NCI-H2107 treated with DMSO at 0.1 percent for 48 hours (cell line): ENCODE data around the gene RBM6.
"Not testable (repeated sequence)": the region's sequence is repeated elsewhere in the genome, so short reads cannot be mapped to it uniquely, and the experiment has no call there.

ENCODE experiments used
- DNase-seq: peaks from one replicate; lab custom pipeline; 2025; ENCODE audit not compliant: unreplicated experiment; lab: John Stamatoyannopoulos, UW

RBM6 gene

DNA sequence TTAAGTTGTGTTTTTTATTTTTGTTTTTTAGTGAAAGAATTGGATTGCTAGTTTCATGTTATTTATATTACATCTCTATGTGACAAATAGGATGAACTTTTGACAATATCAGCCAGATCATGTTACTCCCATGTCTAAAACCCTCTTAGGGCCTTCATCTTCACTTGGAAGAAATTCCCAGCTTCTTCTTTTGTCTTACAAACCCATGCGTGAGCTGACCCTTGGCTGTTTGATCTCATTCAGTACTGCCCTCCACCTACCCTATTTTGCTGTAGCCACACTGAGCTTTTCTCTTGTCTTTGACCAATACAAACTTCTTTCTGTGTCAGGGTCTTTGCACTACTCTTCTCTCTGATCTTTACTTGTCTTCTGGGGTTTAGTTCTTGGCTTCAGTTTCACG, 37.0 kb downstream of the RBM6 start:
- DNase-seq = no peak

DNA sequence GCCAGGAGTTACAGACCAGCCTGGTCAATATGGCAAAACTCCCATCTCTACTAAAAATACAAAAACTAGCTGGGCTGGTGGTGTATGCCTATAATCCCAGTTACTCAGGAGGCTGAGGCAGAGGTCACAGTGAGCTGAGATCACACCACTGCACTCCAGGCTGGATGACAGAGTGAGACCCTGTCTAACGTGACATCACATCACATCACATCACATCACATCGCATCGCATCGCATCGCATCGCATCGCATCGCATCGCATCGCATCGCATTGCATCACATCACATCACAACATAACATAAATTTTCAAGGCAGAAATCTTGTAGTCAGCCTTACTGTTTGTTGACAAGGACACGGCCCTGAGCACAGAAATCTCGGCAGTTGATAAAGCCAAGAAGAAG, 44.4 kb downstream of the RBM6 start:
- DNase-seq = no peak

DNA sequence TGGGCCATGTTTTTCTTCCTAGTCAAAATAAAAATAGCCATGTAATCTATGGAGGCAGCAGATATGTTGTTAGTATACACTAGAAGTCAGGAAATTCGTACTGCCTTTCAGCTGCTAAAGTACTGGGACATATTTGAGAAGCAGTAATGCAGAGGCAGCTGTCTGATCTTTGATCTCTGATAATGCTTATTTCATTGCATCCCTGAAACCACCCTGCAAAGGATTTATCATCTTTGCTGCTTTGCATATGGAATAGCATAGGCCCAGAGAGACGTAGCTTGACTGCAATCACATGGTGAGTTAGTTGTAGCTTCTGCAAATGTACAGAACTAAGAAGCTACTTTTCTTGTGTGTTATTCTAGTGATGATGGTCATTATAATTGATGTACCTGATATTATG, 52.4 kb downstream of the RBM6 start:
- no peak for DNase-seq

DNA sequence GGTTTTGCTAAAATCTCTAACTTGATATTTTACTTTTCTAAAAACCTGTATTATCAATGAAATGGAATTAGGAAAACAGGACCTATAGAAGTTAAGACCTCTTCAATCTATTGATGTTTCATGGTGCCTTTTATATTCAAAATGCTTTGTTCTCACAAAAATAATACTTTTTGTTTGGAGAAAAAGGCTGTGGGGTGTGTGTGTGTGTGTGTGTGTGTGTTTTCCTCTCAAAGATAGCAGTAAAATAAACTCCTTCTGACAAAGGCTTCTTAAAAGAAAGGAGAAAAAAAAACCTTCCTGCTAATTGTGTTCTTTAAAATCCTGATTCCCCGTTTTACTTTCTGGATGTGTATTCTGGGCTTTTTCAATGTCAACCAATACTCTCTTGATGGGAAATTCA, 54.5 kb downstream of the RBM6 start:
- DNase-seq = no peak

DNA sequence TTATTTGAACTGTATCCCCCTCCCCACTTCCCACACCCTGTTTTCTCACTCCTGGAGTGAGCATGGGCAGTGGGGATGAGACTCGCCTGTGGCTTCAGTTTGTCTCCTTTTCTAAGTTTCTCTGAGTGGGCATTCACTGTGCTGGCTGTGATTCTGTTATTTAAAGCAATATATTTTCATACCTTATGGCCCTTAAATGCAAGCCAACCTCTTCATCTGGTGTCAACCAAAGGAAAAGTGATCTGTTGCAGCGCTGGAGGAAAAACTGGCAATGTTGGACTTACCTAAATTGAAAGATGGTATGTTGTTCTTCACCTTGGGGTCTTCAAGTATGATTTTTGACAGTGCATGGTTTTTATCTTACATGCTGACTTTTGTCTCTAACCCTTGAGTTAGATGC, 56.1 kb downstream of the RBM6 start:
- DNase-seq = no peak

DNA sequence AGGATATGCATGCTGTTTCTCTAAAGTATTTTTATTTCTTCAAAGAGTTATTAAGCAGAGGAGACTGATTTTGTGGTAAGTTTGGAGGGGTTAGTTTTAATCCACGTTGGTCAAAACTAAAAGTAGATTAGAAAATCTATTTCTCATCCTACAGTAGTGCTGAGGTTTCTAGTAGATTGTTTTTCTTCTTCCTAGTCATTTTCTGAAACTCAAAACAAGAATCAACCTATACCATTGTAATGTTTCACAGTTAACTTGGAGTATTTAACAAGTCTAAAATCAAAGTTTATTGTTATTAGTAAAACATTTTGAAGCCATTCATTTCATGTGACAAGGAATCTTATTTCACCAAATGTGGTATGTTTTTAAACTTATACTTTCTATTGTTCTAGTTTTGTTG, 57.9 kb downstream of the RBM6 start:
- no peak for DNase-seq

DNA sequence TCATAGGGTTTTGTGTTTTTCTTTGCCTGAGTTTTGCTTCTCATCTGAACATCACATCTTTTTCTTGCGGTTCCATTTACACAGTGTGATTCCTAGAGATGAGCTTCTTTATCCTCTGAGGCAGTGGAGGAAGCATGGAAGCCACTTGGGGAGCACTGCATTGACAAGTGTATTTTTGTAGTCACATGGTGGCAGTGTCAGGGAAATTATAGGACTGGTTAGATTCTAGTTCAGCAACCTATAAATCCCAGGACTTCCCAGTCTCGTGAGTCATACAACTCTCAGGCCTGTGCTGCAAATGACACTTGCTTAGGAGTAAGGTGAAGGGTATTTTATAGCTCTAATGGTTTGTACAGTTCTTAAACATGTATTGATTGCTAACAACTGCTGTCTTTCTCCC, 58.4 kb downstream of the RBM6 start:
- no peak for DNase-seq

DNA sequence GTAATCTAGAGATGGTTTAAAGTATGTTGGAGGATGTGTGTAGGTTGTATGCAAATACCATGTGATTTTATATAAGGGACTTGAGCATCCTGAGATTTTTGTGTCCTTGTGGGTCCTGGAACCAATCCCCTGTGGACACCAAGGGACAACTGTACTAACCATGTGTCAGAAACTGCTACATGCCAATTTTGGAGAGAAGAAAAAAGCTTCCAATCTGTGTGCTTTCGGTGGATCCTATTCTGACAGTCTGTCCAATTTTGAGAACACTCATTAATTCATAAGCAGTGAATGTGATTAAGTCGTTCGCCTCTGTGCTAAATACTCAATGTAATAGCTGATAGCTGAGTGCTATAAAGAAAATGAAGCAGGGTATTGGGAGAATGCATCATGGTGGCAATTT, 61.6 kb downstream of the RBM6 start:
- no peak for DNase-seq

DNA sequence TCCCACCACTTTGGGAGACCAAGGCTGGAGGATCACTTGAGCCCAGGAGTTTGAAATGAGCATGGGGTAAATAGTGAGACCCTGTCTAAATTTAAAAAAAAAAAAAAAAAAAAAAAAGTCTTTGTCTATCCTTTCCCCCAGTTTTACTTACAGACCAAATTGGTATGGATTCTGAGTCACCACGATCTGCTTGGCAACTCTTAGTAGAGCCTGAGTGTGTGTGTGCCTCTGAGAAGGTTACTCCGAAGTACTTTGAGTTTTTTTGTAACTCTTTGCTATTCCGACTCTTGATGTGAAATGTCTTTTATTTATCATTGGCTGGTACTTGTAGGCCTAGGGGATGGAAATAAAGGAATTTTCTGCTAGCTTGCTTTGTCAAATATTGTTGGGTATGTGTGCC, 63.3 kb downstream of the RBM6 start:
- no peak for DNase-seq

DNA sequence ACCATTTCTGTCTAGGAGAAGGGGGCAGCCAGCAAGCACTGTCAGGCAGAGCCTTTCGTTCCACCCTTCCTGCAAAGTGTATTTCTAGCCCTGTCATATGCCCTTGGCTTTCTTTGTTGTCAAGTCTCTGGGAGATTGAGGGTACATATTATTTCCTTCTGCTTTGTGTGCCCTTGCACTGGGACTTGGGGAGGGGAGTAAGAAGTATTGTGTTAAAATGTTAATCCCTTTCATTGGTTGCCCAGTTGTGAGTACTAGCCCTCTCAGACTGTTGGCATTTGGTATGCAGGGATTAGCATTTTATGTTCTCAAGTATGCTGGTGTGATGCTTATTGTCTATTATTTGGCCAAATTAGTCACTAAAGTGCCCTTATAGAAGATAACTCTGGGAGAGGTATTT, 63.9 kb downstream of the RBM6 start:
- no peak for DNase-seq

DNA sequence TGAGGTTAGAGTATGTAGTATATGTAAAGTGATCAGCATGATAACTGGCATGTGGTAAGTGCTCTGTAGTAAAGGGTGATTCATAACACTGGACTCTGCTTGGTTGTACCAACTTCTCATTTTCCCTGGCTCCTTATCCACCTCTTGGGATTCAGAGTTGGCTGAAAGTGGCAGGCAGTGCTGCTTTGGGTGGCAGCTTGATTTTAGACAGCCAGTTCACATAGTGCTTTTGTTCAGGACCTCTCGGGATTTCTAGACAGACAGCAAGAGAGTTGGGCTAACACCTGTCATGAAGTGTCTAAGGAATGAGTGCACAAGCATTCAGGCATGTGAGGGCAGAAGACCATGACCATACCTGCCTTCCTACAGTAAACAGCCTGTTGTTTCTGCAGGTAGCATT, 69.0 kb downstream of the RBM6 start:
- DNase-seq = peak; percentile 37

DNA sequence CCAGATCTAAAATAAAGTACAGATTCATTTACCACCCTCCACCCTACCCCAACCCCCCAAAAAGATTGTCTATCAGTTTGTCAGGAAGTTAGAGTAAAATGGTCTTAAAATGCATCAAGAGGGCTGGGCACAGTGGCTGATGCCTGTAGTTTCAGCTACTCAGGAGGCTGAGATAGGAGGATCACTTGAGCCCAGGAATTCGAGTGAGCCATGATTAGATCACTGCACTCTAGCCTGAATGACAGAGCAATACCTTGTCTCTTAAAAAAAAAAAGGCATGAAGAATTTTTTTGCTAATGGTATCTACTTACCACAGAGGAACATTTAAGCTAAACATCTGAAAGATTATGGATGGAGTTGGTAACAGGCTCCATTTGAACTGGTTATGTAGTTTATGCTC, 71.0 kb downstream of the RBM6 start:
- no peak for DNase-seq

DNA sequence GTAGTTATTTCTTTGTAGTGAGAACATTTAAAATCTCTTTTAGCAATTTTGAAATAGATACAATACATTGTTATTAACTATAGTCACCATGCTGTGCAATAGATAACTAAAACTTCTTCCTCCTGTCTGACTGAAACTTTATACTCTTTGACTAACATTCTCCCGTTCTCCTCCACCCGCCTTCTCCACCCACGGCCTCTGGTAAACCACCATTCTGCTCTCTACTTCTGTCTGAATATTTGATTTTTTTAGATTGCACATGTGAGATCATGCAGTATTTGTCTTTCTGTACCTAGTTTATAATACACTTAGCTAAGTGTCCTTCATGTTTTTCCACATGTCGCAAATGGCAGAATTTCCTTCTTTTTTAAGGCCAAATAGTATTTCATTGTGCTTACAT, 76.0 kb downstream of the RBM6 start:
- DNase-seq = no peak

DNA sequence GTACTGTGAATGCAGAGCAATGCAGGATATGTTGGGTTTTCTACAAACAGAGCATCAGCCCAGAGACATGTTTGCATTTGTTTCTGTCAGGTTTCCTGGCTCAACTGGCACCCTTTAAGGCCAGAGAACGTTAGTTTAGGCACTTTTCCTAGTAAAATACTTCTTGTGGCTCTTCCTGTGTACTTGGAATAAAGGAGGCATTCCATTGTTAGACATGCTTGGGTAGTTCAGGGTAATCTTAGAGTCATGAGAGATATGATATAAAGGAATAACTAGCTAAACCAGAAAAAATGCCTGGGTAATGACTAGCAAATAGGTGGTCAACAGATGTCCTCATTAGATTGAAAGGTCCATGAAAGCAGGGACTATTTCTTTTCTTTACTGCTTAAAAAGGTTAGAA, 88.4 kb downstream of the RBM6 start:
- no peak for DNase-seq

DNA sequence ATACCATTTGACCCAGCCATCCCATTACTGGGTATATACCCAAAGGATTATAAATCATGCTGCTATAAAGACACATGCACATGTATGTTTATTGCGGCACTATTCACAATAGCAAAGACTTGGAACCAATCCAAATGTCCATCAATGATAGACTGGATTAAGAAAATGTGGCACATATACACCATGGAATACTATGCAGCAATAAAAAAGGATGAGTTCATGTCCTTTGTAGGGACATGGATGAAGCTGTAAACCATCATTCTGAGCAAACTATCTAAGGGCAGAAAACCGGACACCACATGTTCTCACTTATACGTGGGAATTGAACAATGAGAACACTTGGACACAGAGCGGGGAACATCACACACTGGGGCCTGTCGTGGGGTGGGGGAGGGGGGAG, 91.3 kb downstream of the RBM6 start:
- DNase-seq = not testable (repeated sequence)

DNA sequence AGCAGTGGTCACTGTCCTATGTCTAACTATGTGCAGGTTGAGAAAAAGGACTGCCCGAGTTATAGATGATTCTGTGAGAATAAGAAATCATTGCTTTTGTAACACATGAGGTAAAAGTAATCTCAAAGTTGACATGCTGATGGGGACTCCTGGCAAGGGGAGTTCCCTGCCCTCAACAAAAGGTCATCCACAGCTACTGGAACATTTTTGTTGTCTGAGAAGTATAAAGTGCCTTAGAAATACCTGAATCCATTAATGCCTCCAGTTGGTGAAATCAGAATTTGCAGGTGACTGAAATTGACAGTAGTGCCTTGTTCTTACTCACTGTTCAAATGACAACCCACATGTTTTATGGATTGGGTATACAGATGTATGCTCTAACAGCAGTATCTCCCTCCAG, 105.0 kb downstream of the RBM6 start:
- DNase-seq = no peak

DNA sequence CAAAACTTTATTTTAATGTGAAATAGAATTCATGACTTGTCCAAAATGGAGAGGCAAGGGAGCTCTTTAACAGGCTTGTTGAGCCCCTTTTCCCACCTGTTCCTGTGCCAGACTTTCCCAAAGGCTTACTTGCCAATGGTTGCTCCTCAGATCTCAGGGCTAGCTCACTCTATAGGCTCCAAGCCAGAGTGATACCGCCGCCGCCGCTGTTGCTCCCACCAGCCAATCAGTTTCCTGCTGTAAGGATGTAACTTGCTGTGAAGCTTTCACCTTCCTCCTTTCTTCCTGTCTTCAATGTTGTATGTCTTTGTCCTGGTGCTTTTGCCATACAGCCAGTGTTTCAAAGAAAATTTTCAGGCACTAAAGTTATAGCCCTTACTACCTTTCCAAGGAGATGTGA, 107.5 kb downstream of the RBM6 start:
- no peak for DNase-seq

DNA sequence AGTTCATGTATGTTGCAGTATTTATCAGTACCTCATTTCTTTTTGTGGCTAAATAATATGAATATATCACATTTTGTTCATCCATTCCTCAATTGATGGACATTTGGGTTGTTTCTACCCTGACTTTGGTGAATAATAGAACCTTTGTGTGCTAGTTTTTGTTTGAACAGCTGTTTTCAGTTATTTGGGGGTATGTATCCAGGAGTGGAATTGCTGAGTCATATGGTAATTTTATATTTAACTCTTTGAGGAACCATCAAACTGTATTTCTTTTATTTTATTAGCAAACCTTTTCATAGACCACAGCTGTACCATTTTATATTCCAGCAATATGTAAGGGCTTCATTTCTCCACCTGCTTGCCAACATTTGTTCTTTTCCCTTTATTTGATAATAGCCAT, 110.4 kb downstream of the RBM6 start:
- no peak for DNase-seq

DNA sequence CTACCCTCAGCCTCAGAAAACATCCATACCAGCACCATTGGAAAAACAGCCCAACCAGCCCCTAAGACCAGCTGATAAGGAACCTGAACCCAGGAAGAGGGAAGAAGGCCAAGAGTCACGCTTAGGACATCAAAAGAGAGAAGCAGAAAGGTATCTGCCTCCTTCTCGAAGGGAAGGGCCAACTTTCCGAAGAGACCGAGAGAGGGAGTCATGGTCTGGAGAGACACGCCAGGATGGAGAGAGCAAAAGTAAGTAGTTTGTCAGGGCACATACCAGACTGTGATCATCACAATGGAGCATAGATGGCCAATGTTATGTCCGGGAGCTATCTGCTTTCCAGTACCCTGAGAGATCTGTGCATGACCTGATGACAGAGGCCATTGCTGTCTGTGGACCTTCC, 117.8 kb downstream of the RBM6 start:
- DNase-seq = no peak

DNA sequence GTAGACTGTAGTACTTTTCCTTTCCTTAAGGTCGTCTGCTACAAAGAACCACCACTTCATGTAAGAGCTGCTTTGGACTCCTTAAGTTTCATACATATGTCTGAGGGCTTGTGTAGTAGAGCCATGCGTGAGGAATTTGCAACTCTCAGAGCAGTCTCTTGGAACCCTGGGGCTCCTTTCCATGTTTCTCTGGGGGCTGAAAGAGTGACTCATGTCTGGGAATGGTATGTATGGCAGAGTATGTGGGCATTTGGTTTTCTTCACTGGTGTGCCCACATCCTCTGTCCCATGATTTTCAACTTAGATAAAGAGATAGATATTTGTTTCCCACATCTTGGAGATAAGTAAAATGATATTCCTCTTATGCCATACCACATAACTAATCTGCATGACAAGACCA, 128.2 kb downstream of the RBM6 start:
- DNase-seq = no peak

DNA sequence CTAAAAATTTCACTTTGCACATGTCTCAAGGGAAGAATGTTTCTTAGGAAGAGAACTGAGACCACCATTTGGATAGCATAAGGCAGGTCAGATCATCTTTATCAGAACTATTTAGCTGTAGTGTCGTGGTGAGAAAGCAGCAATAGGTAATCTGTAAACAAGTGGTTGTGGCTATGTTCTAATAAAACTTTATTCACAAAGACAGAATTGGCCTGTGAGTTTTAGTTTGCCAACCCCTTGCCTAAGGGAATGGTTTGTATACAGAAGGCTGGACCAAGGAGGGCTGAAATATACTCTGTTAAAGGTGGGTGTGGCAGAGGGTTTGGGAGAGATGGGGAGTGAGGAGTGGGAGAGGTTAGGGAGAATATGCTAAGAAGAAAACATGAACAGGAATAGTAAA, 138.1 kb downstream of the RBM6 start:
- no peak for DNase-seq

DNA sequence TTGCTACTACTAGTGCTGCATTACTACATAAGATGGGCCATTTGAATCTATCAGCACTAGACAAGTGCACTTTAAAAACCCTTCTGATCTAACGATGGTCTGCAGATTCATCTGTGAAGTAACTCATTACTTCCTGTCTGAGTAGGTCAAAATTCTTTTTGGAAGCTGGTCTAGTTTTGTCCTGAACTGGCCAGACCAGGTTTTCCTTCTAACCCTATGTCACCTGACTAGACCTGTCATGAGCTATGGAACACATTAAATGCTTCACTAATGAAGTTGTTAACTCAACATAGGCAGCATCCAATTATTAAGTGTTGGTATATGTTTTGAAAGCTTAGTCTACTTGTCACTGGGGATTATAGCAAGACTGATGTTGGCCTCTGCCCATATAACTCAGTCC, 138.7 kb downstream of the RBM6 start:
- DNase-seq = no peak

DNA sequence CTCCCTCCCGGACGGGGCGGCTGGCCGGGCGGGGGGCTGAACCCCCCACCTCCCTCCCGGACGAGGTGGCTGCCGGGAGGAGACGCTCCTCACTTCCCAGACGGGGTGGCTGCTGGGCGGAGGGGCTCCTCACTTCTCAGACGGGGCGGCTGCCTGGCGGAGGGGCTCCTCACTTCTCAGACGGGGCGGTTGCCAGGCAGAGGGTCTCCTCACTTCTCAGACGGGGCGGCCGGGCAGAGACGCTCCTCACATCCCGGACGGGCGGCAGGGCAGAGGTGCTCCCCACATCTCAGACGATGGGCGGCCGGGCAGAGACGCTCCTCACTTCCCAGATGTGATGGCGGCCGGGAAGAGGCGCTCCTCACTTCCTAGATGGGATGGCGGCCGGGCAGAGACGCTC, 145.0 kb downstream of the RBM6 start:
- not testable (repeated sequence) for DNase-seq
